GM19372 (cell line): Measurements from ENCODE around the gene SEC14L6.
"Not testable (repeated sequence)": the region's sequence is repeated elsewhere in the genome, so short reads cannot be mapped to it uniquely, and the experiment has no call there.

Experiments
- ATAC-seq: cut with Tn5 transposase; IDR thresholded peaks from one replicate; pipeline ENCODE4 v1.9.1; 2021; ENCODE audit warnings: mild to moderate bottlenecking, low read depth, moderate library complexity; ENCODE audit not compliant: unreplicated experiment

Gene SEC14L6

DNA sequence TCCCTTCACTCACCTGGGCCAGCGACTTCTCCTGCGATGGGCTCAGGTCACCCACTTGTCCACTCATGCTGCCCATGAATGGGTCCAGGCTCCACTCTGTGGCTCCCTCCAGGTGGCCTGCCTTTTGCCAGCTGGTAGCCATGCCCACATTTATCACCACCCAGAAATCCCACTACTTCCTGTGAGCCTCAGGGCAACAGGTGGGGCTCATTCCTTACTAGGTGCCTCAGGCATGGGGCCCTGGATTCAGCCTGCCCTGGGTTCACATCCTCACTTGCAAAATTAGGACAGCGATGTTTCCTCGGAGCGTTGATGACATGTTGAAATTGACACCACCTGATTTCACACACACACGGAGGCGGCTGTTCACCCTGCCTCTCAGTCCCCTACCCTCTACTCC is at the start of gene SEC14L6:
Gene SEC14L6 (minus strand): TSS at position 126 of the 400 bp plus-strand sequence. CDS start 59 bp downstream, at position 67.
- ATAC-seq, result no peak

DNA sequence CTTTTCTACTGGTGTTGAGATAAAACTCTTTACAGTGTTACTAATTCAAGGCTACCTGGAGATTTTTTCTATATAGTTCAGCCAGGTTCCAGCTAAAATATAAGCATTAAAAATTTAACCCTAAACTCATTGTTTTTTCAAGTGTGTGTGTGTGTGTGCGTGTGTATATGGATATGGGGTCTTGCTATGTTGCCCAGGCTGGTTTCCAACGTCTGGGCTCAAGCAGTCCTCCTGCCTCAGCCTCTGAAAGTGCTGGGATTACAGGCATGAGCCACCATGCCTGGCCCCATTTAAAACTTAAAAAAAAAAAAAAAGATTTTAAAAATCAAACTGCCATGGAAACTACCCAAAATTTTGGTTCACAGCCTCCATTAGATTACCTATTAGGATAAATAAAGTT is 49.7 kb upstream of the SEC14L6 start:
- ATAC-seq, result no peak

DNA sequence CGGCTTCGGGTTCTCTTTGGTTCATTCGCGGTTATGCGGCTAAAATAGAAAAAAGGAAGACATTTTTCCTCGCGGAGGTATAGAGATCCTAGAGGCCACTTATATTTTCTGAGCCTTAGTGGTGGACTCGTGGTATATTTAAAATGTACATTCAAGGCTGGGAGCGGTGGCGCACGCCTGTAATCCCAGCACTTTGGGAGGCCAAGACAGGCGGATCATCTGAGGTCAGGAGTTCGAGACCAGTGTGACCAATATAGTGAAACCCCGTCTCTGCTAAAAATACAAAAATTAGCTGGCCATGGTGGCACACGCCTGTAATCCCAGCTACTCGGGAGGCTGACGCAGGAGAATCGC is 45.8 kb upstream of the SEC14L6 start:
- ATAC-seq, result not testable (repeated sequence)

DNA sequence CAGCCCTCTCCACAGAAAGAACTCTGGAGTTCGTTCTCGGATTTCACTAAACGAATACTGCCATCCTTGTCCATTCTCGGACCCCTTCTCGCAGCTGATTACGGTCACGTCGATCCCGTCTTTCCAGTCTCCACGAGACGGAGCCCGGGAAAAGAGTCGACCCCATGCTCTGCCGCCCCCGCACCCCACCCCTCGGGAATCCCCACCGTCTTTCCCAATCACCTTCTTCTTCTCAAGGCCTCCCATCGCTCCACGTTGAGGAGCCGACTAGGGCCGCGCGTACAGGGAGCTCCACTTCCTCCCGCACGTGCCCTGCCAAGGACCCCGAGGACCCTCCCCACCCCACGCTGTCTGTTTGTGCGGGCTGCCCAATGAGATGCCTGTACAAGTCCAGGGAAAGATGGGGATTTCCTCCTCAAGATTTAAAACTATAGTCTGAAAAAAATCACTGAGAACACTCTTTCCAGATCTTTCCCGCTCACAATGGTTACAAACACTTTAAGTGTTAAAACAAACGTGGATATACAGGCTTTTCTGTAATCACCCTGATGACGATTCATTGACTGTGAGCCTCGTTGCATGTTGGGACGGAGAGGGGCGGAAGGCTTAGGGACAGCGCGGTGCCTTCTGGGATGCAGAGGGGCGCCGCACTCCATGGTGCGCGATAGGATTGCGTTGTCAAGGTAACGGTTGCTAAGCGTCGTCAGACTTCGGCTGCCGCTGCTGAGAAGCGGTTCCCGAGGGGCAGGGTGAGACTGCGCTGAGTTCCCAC is 45.2 kb upstream of the SEC14L6 start, which contains the start of gene PES1:
Gene PES1 (minus strand): TSS at position 323 of the 772 bp plus-strand sequence. CDS start 77 bp downstream, at position 246.
- ATAC-seq, result peak; percentile 98

DNA sequence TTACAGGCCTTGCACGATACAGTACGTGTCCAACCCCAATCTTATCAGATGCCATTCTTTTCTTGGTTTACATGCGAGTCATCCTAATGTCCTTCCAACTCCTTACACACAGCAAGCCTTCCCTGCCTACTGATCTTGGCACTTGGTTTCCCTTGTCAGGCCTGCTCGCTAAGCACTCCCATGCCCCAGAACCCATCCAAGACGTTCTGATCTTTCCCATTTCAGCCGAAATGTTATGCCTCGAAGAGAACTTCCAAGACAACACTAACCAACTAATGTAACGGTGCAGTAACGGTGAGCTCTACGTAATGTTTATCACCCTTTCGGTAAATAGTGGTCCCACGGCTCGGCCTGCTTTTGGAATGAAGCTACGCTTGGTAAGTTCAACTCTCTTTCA is 44.6 kb upstream of the SEC14L6 start:
- no peak for ATAC-seq

DNA sequence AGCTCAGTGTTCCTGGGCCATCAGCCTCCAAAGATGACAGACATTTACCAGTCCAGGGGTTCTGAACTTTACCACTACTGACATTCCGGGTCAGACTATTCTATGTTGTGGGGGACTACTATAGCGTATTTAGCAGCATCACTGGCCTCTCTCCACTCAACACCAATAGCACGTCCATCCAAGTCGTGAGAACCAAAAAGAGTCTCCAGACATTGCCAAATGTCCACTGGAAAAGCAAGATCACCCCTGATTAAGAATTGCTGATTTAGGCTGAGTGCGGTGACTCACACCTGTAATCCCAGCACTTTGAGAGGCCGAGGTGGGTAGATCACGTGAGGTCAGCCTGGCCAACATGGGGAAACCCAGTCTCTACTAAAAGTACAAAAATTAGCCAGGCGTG is 39.9 kb upstream of the SEC14L6 start:
- ATAC-seq, result no peak

DNA sequence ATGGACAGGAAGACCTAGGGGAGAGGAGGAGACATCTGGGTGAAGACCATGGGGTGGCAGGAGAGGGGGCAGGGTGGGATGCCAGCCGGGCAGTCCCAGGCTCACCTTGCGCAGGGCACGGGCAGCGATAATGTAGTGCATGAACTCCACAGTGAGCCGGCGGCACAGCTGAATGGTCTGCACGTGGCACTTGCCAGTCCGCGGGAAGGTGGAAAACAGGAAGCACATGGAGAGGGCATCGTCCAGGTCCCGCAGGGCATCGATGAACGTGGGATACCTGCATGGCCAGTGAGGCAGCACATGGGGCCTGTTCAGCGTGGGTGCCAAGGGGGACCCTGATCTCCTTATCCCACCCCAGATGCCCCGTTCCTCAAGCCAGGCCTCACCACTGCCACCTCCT is 37.9 kb upstream of the SEC14L6 start:
- no peak for ATAC-seq

DNA sequence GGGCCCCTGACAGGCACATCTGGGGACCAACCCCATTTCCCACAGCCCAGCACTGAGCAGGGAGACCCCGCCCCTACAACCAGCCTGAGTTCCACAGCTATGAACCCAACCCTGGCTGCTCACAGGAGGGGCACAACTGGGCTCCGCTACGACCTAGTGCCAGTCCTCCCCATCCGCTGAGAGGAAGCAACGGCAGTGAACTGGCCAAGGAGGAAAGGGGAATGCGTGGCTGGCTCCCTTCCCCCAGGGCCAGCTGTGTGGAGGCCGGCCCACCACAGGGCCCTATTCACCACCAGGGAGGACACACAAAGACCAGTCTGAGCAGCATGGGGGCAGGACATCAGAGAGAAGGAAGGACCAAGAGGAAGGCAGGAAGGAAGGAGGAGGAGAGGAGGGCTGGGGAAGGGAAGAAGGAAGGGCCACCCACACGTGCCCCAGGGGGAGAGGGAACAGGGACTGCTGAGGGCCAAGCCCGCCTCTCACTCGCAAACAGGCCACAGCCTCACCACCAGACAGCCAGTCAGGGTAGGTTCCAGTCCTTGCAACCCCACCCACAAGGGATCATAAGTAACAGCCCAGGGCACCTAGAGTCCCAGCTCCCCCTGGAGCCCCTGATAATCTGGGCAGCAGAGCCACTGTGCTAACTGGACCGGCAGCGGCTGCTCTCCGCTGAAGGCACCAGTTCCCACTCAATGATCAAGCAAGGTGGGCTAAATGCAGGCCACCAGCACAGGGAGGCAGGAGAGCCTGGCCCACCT is 36.4 kb upstream of the SEC14L6 start:
- no peak for ATAC-seq

DNA sequence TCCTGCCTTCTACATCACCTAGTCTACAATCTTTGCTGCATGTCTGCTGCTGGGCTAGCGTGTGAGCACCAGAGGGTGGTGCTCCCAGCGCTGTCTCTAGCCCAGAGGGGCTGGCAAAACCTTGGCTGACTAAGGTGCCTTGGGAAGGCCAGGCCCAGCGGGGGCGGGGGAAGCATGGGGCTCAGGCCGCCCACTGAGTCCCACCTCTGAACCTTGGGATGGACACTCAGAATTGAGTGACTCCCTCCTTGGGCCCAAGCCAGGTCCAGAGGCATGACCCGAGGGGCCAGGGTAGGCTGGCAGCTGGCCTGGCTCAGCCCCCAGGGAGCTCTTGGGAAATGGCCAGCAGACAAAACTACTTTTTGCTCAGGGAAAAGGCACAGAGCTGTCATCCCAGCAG is 35.5 kb upstream of the SEC14L6 start:
- no peak for ATAC-seq

DNA sequence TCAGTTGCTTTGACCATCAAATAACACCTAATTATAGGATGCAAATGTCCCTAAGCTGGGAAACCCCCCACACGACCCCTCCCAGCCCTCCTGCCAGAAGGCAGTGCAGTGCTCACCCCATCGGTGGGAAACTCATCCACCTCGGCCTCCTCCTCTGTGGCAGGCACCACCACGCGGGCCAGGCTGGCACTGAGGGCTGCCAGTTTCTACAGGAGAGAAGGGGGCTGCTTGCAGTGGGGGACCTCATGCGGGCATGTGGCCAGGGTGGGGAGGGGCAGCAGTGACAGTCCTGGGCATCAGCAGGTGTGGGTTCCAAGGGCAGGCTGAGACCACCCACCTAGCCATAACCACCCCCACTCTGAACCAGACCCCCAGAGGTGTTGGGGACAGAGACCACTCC is 34.4 kb upstream of the SEC14L6 start:
- ATAC-seq, result no peak

DNA sequence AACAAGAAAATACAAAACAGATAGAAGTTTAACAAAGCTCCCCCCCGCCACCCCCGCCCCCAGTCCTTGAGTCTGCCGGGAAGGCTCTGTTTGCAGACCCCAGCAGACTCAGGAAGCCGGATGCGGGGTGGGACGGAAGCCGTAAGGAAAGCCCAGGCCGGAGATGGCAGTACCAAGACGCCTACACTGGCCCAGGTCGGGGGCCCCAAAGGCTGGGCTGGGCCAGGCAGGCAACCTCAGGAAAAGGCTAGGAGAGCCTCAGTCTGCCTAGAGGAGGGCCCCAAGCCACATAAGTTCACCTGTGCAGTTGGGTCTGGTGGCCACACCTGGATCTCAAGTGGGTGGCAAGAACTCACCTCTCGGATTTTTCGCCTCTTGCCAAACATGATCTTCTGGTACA is 31.9 kb upstream of the SEC14L6 start:
- no peak for ATAC-seq

DNA sequence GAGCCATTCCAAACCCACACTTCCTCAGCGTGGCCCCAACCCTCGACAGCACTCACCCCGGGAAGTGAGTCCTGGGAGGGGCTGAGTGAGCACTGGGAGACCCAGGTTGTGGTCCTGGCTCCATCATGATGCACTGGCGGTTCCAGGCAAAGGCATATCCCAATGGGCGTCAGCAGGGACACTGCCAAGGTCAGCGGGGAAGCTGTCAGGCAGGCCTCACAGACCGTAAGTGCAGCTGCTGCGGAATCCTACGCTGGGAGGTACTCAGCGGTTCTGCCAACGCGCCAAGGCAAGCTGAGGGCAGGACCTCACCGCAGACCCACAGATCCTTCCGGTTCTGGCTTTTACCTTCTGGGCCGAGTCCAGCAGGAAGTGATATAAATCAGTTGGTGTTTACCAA is 29.3 kb upstream of the SEC14L6 start:
- ATAC-seq, result no peak

DNA sequence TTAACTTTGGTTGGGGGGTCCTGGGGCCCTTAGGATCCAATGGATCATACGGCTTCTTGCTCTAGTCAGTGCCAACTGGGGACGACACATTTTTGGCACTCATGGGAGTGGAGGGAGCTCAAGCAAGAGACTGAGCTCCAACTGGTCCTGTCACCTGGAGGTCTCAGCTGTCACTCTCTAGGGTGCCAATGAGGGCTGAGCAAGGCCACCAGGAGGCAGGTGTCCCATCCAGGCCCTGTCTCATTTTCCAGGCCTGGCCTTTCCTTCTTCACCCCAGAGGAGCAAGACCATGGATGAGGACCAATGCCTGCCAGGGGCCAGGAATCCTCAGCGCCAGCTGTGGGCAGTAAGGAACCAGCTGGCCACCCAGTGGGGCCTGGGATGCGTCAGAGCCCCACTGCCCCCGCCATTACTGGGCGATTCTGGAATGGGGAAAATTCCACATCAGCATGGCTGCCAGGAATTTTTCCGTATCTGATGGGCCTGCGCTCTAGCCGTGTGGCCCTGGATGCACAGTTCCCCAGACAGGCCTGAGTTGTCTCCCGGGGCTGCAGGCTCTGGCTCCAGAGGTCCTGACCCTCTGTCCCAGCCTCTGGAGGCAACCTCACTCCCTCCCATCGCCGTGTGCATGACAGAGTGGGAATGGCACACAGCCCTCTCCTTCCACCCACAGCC is 28.6 kb upstream of the SEC14L6 start:
- ATAC-seq, result no peak

DNA sequence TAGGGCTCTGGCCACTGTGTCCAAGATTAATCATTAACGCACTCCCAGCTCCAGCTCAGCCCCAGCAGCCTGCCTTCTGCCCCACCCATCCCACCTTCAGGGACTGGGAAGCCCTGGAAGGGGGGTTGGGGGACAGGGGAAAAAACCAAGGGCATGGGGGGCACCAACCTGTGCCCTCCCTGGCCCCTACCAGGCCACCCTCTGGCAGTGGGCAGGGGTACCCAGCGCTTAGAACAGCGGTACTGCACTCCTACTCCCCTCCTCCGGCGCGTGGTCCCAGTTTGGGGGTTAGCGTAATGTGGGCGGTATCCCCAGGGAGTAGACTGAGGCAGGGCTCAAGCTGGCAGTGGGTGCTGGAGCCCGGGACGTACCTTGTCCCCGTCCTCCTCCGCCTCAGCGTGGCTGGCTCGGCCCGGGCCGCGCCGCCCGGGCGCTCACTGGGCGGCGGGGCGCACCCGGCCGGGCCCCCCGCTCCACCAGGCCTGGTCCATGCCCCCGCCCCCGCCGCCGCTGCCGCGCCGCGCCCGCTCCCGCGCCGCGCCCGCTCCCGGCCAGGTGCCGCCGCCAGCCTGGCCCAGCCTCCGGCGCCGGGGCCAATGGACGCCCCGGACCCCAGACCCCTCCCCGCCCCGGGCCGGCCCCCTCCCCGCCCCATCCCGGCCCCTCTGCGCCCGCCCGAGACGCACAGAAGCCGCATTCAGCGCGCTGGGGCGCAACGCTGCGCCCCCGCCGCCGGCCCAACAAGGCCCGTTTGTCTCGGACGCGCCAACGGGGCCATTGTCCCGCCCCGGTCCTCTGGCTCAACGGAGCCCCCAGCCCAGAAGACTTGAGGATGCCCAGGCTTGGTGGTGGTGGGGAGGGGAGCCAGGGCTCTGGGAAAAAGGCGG is 27.8 kb upstream of the SEC14L6 start, which contains the start of gene GAL3ST1:
Gene GAL3ST1 (minus strand): TSS at position 571 of the 887 bp plus-strand sequence. CDS start 17,273 bp downstream, outside the sequence.
- no peak for ATAC-seq

DNA sequence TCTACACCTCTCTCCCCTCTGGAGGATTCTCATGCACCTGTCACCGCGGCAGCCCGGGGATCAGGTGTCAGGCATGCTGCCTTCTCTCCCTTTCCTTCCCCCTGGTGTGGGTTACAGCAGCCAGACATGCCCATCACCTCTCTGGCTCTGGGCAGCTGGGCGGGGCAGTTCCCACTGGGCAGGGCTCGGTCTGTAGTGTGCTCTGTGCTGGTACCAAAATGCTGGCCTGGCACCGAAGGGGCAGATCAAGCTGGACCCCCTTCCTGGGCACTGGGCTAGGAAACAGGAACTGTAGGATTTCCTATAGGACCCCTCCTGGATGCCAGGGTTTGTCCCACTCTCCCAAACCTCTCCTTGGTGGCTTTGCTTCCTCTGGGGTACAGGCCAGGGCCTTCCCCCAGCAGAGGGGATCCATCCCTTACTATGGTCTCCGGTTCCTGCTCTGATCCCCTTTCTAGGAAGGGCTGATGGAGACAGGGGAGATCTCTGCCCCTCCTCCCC is 27.1 kb upstream of the SEC14L6 start:
- ATAC-seq, result no peak

DNA sequence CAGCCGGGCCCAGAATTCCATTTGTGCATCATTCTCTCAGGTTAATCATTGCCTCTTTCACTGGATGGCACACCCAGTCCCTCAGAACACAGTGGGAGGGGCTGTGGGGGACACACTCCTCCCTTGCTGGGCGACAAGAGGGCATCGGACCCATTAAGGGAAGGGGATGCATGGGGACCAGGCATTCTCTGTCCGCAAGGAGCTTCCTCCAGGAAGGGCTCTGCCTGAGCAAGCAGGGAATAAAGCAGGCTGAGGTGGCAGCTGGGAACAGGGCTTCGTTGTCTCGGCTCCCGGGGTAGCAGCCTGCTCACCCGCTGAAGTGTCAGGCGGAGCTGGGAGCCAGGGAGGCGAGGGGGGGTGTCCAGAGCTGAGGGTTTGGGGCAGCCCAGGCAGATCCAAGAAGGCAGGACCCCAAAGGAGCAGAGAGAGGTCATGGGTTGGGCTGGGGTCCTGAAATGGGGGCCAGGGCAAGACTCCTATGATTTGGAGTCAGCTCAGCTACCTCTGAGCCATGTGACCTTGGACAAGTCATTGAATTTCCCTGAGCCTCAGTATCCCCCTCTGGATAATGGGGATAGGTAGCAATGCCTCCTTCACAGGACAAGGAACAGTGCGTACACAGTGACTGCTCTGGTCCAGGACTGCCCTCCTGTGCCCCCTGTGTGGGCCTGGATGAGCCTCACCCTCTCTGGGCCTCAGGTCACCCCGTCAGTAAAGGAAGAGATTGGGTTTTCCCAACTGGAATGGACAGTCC is 26.5 kb upstream of the SEC14L6 start:
- no peak for ATAC-seq

DNA sequence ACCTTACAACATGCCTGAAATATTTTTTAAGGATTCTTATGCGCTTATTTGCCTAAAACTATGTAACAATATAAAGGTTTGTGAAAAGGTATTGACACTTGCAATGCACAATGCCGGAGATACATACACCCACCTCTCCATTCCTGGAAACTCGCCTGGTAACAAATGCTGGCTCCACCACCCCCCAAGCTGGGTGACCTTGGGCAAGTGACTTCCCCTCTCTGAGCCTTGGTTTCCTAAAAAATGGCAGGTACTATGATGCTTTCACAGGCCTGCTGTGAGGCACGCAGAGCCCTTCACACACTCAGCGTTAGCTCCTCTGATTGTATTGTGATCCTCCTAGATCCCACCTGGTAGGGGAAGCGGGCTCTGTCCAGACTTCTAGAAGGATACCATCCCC is 25.7 kb upstream of the SEC14L6 start:
- ATAC-seq, result no peak

DNA sequence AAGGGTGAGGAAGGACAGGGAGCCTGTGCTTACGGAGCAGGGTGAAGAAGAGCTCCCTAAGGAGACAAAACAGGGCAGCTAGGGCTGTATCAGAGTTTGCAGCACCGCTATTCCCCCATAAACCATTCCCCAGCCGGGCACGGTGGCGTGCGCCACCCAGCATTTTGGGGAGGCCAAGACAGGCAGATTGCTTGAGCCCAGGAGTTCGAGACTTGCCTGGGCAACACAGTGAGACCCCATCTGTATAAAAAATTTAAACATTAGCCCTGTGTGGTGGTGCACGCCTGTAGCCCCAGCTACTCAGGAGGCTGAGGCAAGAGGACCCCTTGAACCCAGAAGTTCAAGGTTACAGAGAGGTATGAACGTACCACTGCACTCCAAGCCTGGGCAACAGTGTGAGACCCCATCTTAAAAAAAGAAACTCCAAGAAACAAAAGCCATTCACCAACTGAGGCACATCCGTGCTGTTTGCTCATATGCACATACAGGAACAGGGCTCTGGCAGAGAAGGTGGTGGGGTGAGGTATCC is 23.2 kb upstream of the SEC14L6 start:
- ATAC-seq, result no peak

DNA sequence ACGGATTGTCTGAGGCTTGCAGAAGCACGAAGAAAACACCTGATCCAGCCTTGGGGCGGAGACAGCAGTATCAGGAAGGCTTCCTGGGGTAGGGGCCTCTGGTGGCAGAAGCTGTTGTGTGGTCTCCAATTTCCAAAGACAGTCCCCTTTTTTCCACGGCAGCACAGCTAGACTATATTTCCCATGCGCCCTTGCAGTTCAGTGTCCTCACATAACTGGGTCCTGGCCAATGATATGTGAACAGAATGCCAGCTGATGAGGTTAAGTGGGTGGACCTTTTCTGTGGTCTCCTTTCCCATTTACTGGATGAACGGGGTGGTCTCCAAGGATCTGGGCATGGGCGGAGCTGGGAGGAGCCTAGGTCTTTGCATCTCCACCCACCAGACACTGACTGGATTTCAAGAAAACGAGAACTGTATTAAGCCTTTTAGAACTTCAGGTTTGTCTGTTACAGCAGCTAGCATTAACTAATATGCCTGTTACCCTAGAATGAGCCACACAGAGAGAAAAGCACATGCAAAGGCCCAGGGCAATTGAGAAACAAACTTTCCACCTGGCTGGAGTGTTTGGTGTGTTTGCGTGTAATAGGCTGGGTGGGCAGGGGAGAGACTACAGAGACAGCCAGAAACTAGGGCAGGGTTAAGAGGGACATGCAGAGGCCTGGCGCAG is 21.7 kb upstream of the SEC14L6 start:
- ATAC-seq, result no peak
